Fibroblast of skin of right quadriceps (primary cell): ENCODE measurements around the gene DLX4.

Source experiments
- DNase-seq: peaks from one replicate; pipeline ENCODE4 v3.0.0-alpha.2; 2013

The DLX4 gene

DNA sequence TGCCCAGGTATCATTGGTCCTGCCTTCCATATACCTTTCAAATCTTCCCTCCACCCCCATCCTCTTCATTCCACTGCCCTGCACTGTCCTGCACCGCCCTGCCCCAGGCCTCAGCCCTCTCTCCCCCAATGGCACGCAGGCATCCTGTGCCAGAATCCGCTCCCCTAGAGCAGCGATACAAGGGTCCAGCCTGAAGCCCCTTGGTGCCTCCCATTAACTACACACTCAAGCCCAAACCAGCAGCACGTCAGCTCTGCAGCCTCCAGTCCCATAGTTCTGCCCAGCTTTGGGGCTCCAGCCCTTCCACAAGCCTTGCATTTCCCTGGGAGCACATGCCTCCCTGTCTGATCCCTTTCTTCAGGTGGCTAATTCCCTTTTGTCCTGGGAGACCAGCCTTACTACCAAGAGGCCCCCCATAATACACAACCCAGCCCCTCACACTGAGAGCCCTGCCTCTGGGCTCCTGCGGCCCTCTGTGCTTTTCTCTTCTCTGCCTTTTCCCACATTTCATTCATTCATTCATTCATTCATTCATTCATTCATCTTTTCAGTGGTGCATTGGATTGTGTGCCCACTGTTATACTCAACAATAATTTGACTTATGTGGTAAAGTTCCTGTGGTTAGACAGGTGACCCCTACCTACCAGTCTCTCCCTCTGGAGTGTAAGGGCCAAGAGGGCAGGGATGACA, 52.8 kb downstream of the DLX4 start:
- no peak for DNase-seq

DNA sequence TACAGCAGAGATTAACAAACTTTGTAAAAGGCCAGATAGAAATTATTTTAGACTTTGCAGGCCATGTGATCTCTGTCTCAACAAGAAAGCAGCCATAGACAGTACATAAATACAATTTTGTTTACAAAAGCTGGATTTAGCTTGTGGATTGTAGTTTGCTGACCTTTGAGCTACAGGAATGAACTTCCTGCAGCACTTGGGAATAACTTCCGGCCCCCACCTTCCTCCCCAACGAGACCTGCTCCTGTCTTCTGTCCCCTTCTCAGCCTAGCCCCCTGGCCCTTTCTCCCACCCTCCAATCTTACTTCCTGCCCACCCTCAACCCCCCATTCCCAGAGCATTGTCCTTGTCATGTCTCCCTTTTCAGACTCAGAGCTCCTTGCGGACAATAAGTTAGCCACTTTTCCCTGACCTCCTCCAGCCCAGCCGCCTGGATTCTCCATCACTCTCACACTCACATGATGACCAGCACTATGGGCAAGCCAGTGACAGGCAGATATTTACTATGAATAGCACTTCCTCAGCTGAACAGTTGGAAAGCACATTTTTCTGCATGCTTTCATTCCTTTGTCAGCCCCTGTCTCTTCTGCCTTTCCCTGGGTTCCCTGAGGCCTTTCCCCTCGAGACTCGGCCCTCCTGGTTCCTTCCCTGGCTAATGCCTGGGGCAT, 53.6 kb downstream of the DLX4 start:
- no peak for DNase-seq

- no peak for DNase-seq
Measured at GRCh38 chr17:50023520-50023919, 54.5 kb downstream of the DLX4 start.
